GM19240 (cell line): Measurements from ENCODE around the gene SPRY1.

ENCODE experiments used
- DNase-seq: peaks from one replicate; pipeline ENCODE4 v3.0.0; 2011; ENCODE audit warnings: low spot score; ENCODE audit not compliant: insufficient read length

The SPRY1 gene

GRCh38 chr4:123443401-123444289 is 47.0 kb downstream of the SPRY1 start:
- no peak for DNase-seq

GRCh38 chr4:123444290-123444731 is 47.7 kb downstream of the SPRY1 start:
- no peak for DNase-seq

- no peak for DNase-seq
Measured at GRCh38 chr4:123446865-123447474, 50.4 kb downstream of the SPRY1 start.

- no peak for DNase-seq
Measured at GRCh38 chr4:123449362-123449761, 52.8 kb downstream of the SPRY1 start.

GRCh38 chr4:123449780-123450179 is 53.2 kb downstream of the SPRY1 start:
- DNase-seq: no peak

GRCh38 chr4:123450393-123450792 is 53.8 kb downstream of the SPRY1 start:
- DNase-seq: no peak

- DNase-seq: no peak
Measured at GRCh38 chr4:123452616-123453015, 56.0 kb downstream of the SPRY1 start.

GRCh38 chr4:123453061-123453680 is 56.6 kb downstream of the SPRY1 start:
- DNase-seq: no peak
